ENCODE measurements around the gene EMSY. TPM values are rescaled to one million over a fixed set of nuclear protein-coding genes. Genes with fewer than 3 reads are reported as not detected.
A peak's percentile ranks its signal among the peaks of the same experiment; 100 is the strongest.
"Not testable (repeated sequence)": the region's sequence is repeated elsewhere in the genome, so short reads cannot be mapped to it uniquely, and the experiment has no call there.

EMSY gene
- total RNA-seq, 1 experiment from 2014 or later: 12.7 TPM

DNA sequence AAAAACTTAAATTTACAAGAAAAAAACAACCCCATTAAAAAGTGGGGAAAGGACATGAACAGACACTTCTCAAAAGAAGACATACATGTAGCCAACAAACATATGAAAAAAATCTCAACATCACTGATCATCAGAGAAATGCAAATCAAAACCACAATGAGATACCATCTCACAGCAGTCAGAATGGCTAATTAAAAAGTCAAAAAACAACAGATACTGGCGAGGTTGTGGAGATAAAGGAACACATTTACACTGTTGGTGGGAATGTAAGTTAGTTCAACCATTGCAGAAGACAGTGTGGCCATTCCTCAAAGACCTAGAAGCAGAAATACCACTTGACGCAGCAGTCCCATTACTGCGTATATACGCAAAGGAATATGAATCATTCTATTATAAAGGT, 150.3 kb downstream of the EMSY start:
- not testable (repeated sequence) for DNase-seq (ENCODE audit: low read depth)

DNA sequence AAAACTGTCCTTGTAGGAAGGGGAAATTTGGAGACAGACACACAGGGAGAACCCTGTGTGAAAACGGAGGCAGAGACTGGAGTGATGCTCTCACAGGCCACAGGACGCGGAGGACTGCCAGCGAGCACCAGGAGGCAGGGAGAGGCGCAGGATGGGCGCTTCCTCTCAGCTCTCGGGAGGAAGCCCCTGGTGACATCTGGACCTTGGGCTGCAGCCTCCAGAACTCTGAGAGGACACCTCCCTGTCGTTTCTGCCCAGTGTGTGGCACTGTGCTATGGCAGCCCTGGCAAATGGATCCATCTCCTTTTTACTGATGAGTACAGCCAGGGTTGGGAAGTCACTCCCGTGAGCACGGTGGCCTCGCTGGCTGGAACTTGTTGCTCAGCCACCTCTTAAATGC, 151.8 kb downstream of the EMSY start:
- no peak for DNase-seq (ENCODE audit: low read depth)

DNA sequence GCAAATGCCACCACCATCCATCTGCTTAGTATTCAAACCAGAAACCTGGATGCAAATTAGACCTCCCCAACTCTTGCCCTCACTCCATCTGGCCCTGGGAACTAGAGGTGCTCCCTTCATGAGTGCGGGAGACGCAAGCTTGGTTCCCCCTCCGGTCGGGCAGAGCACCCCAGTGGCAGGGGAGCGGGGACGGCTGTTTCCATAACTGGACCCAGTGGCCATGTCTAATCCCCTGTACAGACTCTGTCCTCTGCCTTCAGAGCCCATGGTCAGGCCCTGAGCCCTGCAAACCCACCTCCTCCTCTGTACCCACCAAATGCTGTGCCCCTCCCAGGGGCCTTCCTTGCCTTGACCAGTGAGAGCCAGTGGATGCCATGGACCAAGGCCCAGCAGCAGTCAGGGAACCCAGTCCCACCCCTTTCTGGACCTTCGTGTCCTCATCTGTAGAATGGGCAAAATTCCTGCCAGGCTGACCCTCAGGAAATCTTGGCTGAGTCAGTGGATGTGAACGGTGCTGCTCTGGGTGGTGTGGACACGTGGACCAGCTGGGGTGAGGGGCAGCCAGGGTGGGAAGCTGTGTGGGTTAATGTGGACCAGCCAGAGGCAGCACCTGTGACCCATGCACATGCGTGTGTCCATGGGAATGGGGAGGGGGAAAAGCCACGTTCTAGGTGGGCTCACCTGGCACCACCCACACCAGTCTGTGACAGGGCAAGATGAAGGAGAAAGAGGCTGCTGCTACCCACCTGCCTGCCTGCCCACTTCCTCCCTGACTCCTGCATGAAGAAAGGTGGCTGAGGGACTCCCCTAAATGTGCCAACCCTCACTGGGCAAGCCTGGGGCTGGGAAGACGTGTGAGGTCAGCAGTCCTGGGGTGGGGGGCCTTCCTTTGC, 153.0 kb downstream of the EMSY start:
- no peak for DNase-seq (ENCODE audit: low read depth)

DNA sequence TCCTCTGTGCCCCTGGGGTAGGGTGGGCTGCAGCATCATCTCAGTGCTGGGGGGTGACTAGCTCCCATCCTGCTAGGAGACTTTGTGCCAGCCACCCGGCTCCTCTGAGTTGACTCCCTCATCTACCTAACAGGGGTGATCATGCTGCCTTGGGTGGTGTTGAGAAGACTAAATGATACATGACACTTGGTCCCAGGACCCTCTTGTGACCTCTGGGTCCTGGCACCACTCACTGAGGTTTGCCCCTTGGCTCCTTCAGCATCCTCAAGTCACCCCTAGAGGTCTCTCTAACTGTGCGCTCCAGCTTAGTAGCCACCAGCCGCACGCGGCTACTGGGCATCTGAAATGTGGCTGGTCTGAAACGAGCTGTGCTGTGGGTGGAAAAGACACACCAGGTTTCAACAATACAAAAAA, 153.6 kb downstream of the EMSY start:
- DNase-seq (ENCODE audit: low read depth): peak; percentile 75

DNA sequence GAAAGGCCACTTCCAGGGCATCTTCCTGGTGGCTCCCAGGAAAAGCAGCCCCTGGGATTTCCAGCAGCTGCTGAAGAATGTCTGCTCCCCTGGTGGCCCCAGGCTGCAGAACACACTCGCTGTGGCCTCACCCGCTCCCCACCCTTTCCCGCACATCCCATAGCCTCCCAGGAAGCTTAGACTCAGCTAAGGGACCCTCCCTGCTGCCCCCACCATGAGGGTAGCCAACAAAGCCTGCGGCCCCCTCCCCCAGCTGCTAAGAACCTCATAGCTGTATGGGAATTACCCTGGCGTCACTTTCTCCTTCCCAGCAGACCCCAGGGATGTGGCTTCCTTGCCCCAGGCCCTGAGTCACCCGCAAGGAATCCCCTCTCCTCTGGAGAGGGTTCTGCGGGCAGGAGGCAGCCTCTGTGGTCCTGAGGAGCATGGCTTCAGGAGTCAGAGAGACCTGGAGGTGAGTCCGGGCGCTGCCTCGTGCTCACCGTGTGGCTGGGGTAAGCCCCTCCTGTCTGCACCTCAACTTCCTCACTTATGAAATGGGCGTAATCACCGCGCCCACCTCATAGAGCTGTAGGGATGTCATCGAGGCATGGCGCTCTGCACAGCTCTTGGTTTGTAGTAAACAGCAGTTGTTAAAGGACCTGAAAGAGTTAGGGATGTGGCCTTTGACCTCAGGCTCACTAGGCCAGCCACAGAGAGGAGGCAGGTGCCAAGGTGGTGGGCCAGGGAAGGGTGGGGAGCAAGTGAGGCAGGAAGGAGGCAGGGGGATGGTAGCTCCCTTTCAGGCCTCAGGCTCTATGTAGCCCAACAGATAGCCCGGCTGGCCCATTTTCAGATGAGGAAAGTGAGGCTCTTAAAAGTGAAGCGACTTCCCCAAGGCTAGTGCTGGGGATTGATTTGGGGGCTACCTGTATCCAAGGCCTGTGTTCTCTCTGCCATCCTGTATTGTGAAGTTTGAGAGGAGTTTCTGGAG, 154.5 kb downstream of the EMSY start:
- DNase-seq (ENCODE audit: low read depth): peak; percentile 90

DNA sequence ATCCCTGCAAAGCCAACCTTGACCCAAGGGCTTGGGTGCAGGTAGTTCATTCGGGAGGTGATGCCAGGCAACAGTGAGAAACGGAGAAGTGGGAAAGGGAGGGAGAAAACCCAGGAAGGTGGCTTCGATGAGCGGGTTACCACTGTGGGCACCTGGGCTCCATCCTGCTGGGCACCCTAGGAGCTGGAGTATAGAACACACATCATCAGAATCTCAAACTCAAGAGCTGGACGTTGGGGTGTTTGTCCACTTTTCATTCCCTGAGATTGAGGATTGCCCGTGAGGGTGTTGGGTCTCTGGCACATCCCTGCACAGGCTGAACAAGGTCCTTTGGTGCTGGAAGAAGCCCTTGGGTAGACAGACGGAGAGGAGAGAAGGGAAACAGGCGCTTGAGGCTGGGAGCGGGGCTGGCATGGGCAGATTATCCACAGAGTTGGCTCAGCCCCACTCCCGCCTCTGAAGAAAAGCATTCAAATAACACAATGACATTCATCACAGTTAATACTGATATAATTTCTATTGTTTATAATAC, 155.4 kb downstream of the EMSY start:
- no peak for DNase-seq (ENCODE audit: low read depth)

DNA sequence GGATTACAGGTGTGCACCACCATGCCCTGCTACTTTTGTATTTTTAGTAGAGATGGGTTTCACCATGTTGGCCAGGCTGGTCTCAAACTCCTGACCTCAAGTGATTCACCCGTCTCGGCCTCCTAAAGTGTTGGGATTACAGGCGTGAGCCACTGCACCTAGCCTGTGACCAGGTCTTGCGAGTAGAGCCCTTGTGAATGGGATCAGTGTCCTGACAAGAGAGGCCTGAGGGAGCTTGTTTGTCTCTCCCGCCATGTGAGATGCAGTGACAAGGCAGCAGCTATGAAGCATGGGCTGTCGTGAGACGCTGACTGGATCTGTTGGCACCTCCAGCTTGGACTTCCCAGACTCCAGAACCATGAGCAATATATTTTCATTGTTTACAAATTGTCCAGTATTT, 156.5 kb downstream of the EMSY start:
- no peak for DNase-seq (ENCODE audit: low read depth)

DNA sequence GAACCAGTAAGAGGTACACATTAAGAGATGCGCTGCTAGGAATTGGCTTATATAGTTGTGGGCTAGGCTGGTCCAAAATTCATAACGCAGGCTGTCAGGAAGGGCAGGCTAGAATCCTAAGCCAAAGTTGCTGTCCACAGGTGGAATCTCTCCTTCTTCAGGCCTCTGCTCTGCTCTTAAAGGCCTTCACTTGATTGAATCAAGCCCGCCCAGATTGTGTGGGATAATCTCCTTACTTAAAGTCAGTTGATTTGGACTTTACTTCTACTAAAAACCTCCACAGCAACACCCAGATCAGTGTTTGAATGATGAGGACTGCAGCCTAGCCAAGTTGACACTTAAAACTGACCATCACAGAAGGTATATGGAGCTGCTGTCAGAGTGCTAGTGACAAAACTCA, 156.9 kb downstream of the EMSY start:
- no peak for DNase-seq (ENCODE audit: low read depth)

DNA sequence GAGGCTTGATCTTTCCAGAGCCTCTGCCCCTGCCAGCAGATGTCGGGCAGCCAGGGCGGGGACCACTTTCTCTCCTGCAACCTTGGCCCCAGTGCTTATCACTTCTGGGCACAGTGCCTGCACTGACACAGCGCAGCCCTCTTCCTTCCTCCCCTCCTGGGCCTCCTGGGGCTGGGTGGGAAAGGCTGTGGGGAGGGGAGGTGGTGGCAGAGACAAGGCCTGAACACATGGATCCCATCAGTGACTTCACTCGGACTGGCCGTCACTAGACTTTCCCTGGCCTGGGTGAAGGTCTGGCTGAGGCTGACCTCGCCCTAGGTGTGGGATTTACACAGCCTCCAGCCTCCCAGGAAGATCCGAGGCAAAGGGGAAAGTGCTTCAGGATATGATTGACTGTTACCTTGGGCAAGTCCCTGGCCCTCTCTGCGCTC, 157.6 kb downstream of the EMSY start:
- DNase-seq (ENCODE audit: low read depth): peak; percentile 84

Other genes starting within 250 kb of the EMSY start
- 1.4 and 4.6 TPM in 2 replicates for gene WNT11, start 238.5 kb upstream of the EMSY start, total RNA-seq (2014; rRNA removed; shearing (Covaris generic))
- 54.5 and 80.1 TPM in 2 replicates for gene THAP12, start 63.9 kb upstream of the EMSY start, total RNA-seq (2014; rRNA removed; shearing (Covaris generic))
- gene GVQW3, start 63.7 kb upstream of the EMSY start, total RNA-seq (2014; rRNA removed; shearing (Covaris generic)): 0.34 and 0.57 TPM in 2 replicates
- 0.18 and 0.29 TPM in 2 replicates for gene LRRC32, start 225.7 kb downstream of the EMSY start, total RNA-seq (2014; rRNA removed; shearing (Covaris generic))